ENCODE results near the gene RPUSD3. TPM values are rescaled to one million over a fixed set of nuclear protein-coding genes. Genes with fewer than 3 reads are reported as not detected.
A peak's percentile ranks its signal among the peaks of the same experiment; 100 is the strongest.
"Not testable (repeated sequence)": the region's sequence is repeated elsewhere in the genome, so short reads cannot be mapped to it uniquely, and the experiment has no call there.

Gene RPUSD3
- total RNA-seq, 1 donor from 2014 or later = 29.6 TPM

- no peak for ATAC-seq
- intact Hi-C loops (cut with DNase I) = no loop called here
Observed at GRCh38 chr3:9867106-9867505, 23.3 kb upstream of the RPUSD3 start.

GRCh38 chr3:9866639-9867038 lies 22.8 kb upstream of the RPUSD3 start:
- DNase-seq (ENCODE audit: low spot score) = no peak
- intact Hi-C loops (cut with DNase I) = no loop called here
- no peak for ATAC-seq

More at GRCh38 chr3:9867106-9867505, 23.3 kb upstream of the RPUSD3 start:
- DNase-seq (ENCODE audit: low spot score) = no peak

- intact Hi-C loops (cut with DNase I); DNase-seq (ENCODE audit: low spot score); ATAC-seq: not testable (repeated sequence)
Observed at GRCh38 chr3:9865125-9865637, 21.4 kb upstream of the RPUSD3 start.

- peak; percentile 80 for ATAC-seq
- intact Hi-C loops (cut with DNase I) = no loop called here
- DNase-seq (ENCODE audit: low spot score) = peak; percentile 85
Observed at GRCh38 chr3:9864200-9864927, 20.6 kb upstream of the RPUSD3 start.

- ATAC-seq = peak; percentile 11
- intact Hi-C loops (cut with DNase I) = no loop called here
Observed at GRCh38 chr3:9863058-9863772, 19.4 kb upstream of the RPUSD3 start.

GRCh38 chr3:9862391-9863057 lies 18.7 kb upstream of the RPUSD3 start:
- peak; percentile 80 for DNase-seq (ENCODE audit: low spot score)
- peak; percentile 80 for ATAC-seq
- intact Hi-C loops (cut with DNase I) = no loop called here

More at GRCh38 chr3:9863058-9863772, 19.4 kb upstream of the RPUSD3 start:
- DNase-seq (ENCODE audit: low spot score) = no peak

- ATAC-seq = no peak
- intact Hi-C loops (cut with DNase I) = no loop called here
- DNase-seq (ENCODE audit: low spot score) = no peak
Observed at GRCh38 chr3:9861626-9862130, 17.9 kb upstream of the RPUSD3 start.

- DNase-seq (ENCODE audit: low spot score) = no peak
- no peak for ATAC-seq
- intact Hi-C loops (cut with DNase I) = no loop called here
Observed at GRCh38 chr3:9861201-9861600, 17.4 kb upstream of the RPUSD3 start.

- intact Hi-C loops (cut with DNase I) = no loop called here
- ATAC-seq = no peak
- DNase-seq (ENCODE audit: low spot score) = no peak
Observed at GRCh38 chr3:9859530-9860025, 15.8 kb upstream of the RPUSD3 start.

- intact Hi-C loops (cut with DNase I) = no loop called here
- DNase-seq (ENCODE audit: low spot score) (no peak), ATAC-seq (no peak)
Observed at GRCh38 chr3:9855594-9855993, 11.8 kb upstream of the RPUSD3 start.

- intact Hi-C loops (cut with DNase I); ATAC-seq; DNase-seq (ENCODE audit: low spot score): not testable (repeated sequence)
Observed at GRCh38 chr3:9854291-9854940, 10.6 kb upstream of the RPUSD3 start.

- intact Hi-C loops (cut with DNase I) = no loop called here
- DNase-seq (ENCODE audit: low spot score) = no peak
- no peak for ATAC-seq
Observed at GRCh38 chr3:9852528-9852927, 8.7 kb upstream of the RPUSD3 start.

- intact Hi-C loops (cut with DNase I); DNase-seq (ENCODE audit: low spot score); ATAC-seq: not testable (repeated sequence)
Observed at GRCh38 chr3:9851926-9852325, 8.1 kb upstream of the RPUSD3 start.

- intact Hi-C loops (cut with DNase I); ATAC-seq: not testable (repeated sequence)
Observed at GRCh38 chr3:9851383-9851782, 7.6 kb upstream of the RPUSD3 start.

GRCh38 chr3:9848860-9849259 lies 5.1 kb upstream of the RPUSD3 start:
- intact Hi-C loops (cut with DNase I) = loop anchor here (10.0 kb wide), 1 partner anchor 66 kb away; the partner anchor contains the start of gene IL17RC
- not testable (repeated sequence) for ATAC-seq; DNase-seq (ENCODE audit: low spot score)

More at GRCh38 chr3:9851383-9851782, 7.6 kb upstream of the RPUSD3 start:
- DNase-seq (ENCODE audit: low spot score) = not testable (repeated sequence)

GRCh38 chr3:9847870-9848269 lies 4.1 kb upstream of the RPUSD3 start:
- intact Hi-C loops (cut with DNase I) = loop anchor here (10.0 kb wide), 1 partner anchor 67 kb away; the partner anchor contains the start of gene IL17RC
- DNase-seq (ENCODE audit: low spot score); ATAC-seq: not testable (repeated sequence)

- intact Hi-C loops (cut with DNase I) = loop anchor here (10.0 kb wide), 1 partner anchor 68 kb away; the partner anchor contains the start of gene IL17RC
- no peak for ATAC-seq
- DNase-seq (ENCODE audit: low spot score) = no peak
Observed at GRCh38 chr3:9846931-9847488, 3.2 kb upstream of the RPUSD3 start.

- ATAC-seq (no peak), DNase-seq (ENCODE audit: low spot score) (no peak)
- intact Hi-C loops (cut with DNase I) = loop anchor here (10.0 kb wide), 1 partner anchor 69 kb away; the partner anchor contains the start of gene IL17RC
Observed at GRCh38 chr3:9846231-9846630, 2.4 kb upstream of the RPUSD3 start.
